Fibroblast of lung (primary cell): ENCODE data around the gene PDE3A.

Experiments
- EZH2 ChIP-seq: IDR thresholded peaks from 2 replicates; pipeline ENCODE4 v1.5.1; 2012; ENCODE audit warnings: low read length, control low read depth, mild to moderate bottlenecking; ENCODE audit errors: missing control alignments
- TF ChIP-seq, protein P1 (sequence below), 2 donors: IDR thresholded peaks in 1 of 2; conservative IDR thresholded peaks in 1 of 2; 1 replicate in 1 of 2; 2 replicates in 1 of 2; pipeline ENCODE4 v1.5.1; 2011 to 2012; ENCODE audit warnings: low read length in 2 of 2, control low read depth in 1 of 2, inconsistent platforms in 1 of 2, low read depth in 1 of 2, mild to moderate bottlenecking in 1 of 2

DNA sequence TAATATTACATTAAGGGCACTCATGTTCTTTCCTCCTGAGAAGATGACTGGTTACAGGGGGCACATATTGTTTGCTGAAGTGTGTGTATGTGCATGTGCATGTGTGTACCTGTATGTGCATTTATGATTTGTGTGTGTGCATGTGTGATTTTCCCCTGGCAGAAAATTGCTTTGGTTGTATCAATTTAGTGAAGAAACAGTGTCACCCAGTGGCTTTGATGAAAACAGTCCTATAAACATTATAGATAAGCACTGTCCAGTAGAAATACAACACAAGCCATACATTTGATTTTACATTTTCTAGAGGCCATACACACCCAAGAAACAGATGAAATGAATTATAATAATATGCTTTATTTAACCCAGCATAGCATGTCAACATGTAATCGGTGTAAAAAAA is 8.6 kb downstream of the PDE3A start:
- TF ChIP-seq, protein P1, sequence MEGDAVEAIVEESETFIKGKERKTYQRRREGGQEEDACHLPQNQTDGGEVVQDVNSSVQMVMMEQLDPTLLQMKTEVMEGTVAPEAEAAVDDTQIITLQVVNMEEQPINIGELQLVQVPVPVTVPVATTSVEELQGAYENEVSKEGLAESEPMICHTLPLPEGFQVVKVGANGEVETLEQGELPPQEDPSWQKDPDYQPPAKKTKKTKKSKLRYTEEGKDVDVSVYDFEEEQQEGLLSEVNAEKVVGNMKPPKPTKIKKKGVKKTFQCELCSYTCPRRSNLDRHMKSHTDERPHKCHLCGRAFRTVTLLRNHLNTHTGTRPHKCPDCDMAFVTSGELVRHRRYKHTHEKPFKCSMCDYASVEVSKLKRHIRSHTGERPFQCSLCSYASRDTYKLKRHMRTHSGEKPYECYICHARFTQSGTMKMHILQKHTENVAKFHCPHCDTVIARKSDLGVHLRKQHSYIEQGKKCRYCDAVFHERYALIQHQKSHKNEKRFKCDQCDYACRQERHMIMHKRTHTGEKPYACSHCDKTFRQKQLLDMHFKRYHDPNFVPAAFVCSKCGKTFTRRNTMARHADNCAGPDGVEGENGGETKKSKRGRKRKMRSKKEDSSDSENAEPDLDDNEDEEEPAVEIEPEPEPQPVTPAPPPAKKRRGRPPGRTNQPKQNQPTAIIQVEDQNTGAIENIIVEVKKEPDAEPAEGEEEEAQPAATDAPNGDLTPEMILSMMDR (conservative IDR thresholded peaks at IDR 0.05 in 1 of 2, IDR thresholded peaks at IDR 0.05 in 1 of 2; ENCODE audit: low read depth in 1 of 2, low read length in 2 of 2), result peak; percentile 32 to 37
- TF ChIP-seq EZH2, result no peak
